HG03280 (cell line): ENCODE results near the gene CSF1R.
"Not testable (repeated sequence)": the region's sequence is repeated elsewhere in the genome, so short reads cannot be mapped to it uniquely, and the experiment has no call there.

Experiments
- ATAC-seq: cut with Tn5 transposase; IDR thresholded peaks from one replicate; pipeline ENCODE4 v1.9.1; 2021; ENCODE audit warnings: mild to moderate bottlenecking, moderate library complexity; ENCODE audit not compliant: unreplicated experiment

CSF1R gene

GRCh38 chr5:150034662-150035061, 51.7 kb downstream of the CSF1R start:
- ATAC-seq, result peak; percentile 14

- no peak for ATAC-seq
These were observed 53.0 kb downstream of the CSF1R start for GRCh38 chr5:150033334-150033733.

GRCh38 chr5:150028047-150028446, 58.3 kb downstream of the CSF1R start:
- ATAC-seq, result not testable (repeated sequence)

GRCh38 chr5:150026682-150027172, 59.6 kb downstream of the CSF1R start:
- ATAC-seq, result no peak

- ATAC-seq, result no peak
These were observed 61.9 kb downstream of the CSF1R start for GRCh38 chr5:150024346-150024984.

GRCh38 chr5:150023136-150023535, 63.2 kb downstream of the CSF1R start:
- ATAC-seq, result no peak

GRCh38 chr5:150022681-150023080, 63.7 kb downstream of the CSF1R start:
- no peak for ATAC-seq

- no peak for ATAC-seq
These were observed 64.2 kb downstream of the CSF1R start for GRCh38 chr5:150022158-150022531.

GRCh38 chr5:150021491-150022157, 64.7 kb downstream of the CSF1R start:
- ATAC-seq, result no peak

- ATAC-seq, result no peak
These were observed 66.1 kb downstream of the CSF1R start for GRCh38 chr5:150020249-150020648.

GRCh38 chr5:150017226-150018005, 68.9 kb downstream of the CSF1R start:
- no peak for ATAC-seq

GRCh38 chr5:150016537-150016936, 69.8 kb downstream of the CSF1R start:
- ATAC-seq, result no peak

- ATAC-seq, result no peak
These were observed 70.9 kb downstream of the CSF1R start for GRCh38 chr5:150015415-150015814.

- no peak for ATAC-seq
These were observed 71.9 kb downstream of the CSF1R start for GRCh38 chr5:150014456-150014855.

GRCh38 chr5:150013931-150014330, 72.4 kb downstream of the CSF1R start:
- ATAC-seq, result no peak

GRCh38 chr5:150009671-150010387, 76.5 kb downstream of the CSF1R start:
- ATAC-seq, result no peak

- no peak for ATAC-seq
These were observed 79.3 kb downstream of the CSF1R start for GRCh38 chr5:150007050-150007449.

- no peak for ATAC-seq
These were observed 80.0 kb downstream of the CSF1R start for GRCh38 chr5:150006318-150006717.
